GM18499 (cell line): ENCODE measurements around the gene LMAN1L.

Experiments used
- ATAC-seq: cut with Tn5 transposase; IDR thresholded peaks from one replicate; pipeline ENCODE4 v1.9.1; 2021; ENCODE audit warnings: moderate number of reproducible peaks; ENCODE audit not compliant: insufficient read depth, unreplicated experiment

Gene LMAN1L

DNA sequence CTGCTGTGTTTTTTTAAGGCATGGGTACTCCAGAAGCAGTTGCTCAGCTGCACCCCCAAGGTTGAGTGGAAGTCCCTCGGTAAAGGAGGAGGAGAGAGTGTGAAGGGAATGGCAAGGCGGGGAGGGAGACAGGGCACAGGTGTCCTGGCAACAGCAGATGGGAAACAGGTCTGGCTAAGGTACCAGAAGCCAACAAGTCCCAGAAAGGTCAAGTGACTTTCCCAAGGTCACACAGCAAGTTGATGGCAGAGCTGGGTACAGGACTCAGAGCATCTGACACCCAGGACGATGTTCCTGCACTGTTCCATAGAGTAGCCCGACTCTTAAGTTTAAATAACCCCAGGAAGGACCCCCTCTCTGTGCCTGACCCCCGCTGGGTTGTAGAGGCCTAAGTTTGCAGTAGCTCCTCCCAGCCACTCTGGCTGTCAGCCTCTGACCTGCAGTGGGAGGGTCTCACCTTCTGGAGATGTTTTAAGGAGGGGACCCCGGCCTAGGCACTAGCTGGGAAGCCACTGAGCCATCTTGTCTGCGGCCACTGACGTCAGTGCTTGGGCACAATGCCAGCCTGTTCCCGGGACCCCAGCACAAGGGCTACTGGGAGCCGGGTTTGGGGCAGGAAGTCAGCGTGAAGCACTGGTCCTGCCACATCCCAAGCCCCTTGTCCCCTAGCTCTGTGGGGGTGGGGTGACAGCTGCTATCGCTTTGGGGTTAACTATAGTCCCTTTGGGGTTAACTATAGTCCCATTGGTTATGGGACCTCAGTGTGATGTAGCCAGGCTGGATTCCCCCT lies 20.2 kb upstream of the LMAN1L start:
- ATAC-seq = no peak

DNA sequence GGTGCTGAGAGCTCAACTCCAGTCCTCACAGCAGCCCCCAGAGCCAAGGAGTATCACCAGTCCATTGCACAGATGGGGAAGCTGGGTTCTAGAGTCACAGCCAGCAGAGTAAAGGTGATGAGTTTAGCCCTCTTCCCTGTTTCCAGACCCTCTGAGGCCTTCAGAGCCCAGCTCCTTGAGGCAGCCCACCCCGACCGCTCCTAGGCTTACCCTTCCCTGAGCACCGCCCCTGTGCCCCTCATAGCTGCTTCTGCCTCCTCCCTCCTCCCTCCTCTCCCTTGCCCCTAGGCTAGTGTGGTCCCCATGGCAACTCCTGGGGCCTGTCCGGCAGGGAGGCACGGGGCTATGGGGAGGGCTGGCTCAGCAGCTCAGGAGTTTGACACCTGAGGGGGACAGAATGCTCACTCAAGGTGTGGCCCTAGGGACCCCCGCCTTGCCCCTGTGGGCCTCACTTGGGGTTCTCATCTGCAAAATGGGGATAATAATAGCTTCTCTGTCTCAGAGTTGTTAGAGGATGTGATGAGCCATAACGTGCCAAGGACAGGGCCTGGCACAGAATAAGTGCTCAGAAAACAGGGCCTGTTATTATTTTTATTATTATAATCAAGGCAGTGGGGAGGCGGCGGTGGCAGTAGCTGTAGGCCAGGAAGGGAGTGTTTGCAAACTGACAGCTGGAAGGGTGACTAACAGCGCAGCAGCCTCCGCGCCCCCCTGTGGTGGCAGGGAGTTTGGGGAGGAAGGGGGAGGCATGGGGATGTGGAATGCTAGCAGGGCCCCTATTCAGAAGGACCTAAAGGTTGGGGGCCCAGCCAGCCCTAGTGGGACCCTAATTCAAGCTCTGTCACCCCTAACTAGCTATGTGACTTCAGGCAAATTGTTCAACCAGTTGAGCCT lies 19.3 kb upstream of the LMAN1L start:
- ATAC-seq = no peak

DNA sequence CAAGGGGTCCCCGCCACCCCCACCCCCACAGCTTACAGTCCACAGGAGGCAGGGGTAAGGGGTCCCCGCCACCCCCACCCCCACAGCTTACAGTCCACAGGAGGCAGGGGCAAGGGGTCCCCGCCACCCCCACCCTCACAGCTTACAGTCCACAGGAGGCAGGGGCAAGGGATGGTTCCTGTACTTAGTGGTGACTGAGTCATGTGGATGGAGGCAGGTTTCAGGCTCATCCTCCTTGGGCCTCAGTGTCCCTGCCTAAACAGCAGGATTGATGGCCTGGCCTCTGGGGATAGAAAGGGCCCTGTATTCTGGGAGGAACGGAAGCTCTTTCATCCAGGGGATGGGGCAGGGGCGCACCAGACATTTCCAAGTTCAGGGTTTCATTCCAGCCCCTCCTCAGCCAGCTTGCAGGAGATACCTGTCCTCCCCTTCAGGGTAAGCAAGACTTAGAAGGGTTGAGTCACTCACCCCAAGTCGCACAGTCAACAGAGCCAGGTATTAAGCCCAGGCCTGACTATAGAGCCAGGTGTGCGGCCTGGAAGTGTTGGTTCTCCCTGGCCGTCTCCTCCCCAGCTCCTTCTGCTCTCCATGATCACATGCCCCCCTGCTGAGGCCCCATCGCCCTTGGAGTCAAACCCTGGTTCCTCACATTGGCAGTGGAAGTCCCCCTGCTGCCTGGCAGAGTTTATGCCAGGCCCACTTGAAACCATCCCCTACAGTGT lies 18.2 kb upstream of the LMAN1L start:
- no peak for ATAC-seq

DNA sequence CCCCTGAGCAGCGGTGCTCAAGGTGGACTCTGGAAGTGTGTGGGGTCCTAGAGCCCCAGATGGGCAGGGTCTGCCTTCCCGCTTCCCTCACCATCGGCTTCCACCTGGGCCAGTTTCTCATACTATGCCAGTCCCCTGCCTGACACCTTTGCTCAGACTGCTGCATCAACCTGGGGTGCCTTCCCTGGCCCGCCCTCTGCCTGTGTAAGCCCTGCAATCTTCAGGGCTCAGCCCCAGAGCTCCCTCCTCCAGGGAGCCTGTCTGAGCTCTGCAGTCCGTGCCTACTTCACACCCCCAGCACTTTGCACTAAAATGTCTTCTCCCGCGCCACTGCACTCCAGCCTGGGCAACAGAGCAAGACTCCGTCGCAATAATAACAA lies 17.7 kb upstream of the LMAN1L start:
- no peak for ATAC-seq

DNA sequence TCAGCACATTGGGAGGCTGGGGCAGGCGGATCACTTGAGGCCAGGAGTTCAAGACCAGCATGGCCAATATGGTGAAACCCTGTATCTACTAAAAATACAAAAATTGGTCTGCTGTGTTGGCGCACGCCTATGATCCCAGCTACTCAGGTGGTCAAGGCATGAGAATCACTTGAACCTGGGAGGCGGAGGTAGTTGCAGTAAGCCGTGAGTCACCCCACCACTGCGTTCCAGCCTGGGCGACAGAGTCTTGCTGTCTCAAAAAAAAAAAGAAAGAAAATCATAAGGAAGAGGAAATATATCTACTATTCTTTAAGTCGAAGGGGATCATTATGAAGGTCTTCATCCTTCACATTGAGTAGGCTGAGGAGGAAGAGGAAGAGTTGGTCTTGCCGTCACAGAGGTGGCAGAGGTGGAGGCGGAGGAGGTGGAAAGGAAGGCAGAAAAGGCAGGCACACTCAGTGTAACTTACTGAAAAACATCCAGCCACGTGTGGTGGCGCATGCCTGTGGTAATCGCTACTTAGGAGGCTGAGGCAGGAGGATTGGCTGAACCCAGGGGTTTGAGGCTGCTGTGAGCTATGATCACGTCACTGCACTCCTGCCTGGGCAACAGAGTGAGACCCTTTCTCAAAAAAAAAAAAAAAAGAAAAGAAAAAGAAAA lies 16.5 kb upstream of the LMAN1L start:
- ATAC-seq = no peak

DNA sequence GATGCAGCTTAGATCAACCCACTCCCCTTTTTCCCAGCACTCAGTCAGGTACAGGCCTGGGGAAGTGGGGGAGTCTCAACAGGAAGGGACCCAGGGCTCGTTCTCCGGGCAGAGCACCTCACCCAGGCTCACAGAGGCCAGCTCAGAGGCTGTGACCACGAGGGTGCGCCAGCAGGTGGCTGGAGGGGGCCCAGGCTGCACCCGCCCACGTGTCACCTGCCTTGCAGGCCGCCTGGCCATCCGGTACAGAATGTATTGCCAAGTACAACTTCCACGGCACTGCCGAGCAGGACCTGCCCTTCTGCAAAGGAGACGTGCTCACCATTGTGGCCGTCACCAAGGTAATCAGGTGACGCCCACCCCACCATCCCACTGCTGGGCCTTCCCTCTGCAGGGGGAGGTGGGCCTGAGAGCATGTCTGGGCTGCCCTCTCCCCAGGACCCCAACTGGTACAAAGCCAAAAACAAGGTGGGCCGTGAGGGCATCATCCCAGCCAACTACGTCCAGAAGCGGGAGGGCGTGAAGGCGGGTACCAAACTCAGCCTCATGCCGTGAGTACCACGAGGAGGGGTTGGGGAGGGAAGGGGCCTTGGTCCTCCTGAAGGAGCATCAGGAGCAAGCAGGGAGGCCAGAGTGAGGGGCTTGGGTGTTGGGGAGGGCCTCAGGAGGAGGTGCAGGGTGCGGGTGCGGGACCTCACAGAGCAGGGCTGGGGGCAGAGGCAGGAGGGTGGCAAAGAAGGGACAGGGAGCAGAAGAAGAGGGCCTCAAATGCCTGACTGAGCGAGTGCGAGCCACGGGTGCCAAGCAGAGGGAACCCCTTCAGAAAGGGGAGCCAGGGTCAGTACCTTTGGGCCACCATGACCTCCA lies 14.0 kb upstream of the LMAN1L start:
- ATAC-seq = no peak

DNA sequence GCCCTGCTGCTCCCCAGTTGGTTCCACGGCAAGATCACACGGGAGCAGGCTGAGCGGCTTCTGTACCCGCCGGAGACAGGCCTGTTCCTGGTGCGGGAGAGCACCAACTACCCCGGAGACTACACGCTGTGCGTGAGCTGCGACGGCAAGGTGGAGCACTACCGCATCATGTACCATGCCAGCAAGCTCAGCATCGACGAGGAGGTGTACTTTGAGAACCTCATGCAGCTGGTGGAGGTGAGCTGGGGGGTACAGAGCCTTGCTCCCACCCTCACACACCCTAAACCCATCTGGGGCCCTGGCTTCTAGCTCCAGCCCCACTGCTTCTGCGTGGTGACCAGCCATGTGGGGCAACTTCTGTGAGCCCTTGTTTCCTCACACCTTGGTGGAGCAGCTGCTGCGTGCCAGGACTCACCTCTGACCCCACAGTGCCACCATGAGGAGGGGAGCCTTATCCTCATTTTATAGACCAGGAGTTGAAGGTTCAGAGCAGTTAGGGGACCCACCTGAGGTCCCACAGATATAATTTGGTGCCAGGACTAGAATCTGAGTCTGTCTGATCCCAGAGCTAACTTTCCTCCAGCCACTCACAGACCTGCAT lies 13.3 kb upstream of the LMAN1L start:
- ATAC-seq = no peak

DNA sequence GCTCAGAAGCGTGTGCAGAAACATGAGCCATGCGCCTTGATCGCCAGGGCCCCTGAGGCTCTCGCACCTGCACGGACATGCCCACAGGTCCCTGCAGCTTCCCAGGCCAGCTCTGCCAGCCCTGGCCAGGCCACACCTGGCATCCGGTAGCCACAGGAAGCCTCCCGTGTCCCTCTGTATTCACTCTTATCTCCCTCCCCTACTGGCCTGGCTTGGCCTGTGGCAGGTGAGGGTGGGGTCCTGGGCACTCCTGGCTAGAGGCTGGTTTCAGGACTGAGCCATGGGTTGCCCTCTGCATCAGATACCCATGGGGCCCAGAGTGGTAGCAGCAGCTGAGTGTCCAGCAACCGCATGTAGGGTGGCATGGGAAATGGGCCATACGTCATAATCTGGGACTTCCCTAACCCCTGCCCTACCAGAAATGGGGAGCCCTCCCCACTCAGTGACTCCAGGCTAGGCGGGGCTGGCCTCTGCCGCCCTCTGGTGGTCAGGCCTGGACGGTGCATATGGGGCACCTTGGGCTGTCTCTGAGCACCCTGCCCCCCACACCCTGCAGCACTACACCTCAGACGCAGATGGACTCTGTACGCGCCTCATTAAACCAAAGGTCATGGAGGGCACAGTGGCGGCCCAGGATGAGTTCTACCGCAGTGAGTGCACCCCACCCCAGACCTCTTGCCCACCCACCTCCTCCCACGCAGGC lies 12.6 kb upstream of the LMAN1L start:
- peak; percentile 45 for ATAC-seq

DNA sequence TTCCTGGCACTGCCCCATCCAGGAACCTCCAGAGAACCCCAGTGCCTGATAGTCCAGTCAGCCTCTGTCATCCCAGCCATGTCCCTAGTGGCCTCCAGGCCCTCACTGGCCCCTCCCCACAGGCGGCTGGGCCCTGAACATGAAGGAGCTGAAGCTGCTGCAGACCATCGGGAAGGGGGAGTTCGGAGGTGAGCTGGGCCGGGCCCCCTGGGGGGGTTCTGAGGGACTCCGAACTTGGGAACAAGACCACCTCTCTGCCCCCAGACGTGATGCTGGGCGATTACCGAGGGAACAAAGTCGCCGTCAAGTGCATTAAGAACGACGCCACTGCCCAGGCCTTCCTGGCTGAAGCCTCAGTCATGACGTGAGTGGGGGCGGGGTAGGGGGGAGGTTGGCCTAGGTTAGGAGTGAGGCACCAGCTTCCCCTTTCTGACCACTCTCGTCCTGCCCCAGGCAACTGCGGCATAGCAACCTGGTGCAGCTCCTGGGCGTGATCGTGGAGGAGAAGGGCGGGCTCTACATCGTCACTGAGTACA lies 12.0 kb upstream of the LMAN1L start:
- ATAC-seq = no peak

DNA sequence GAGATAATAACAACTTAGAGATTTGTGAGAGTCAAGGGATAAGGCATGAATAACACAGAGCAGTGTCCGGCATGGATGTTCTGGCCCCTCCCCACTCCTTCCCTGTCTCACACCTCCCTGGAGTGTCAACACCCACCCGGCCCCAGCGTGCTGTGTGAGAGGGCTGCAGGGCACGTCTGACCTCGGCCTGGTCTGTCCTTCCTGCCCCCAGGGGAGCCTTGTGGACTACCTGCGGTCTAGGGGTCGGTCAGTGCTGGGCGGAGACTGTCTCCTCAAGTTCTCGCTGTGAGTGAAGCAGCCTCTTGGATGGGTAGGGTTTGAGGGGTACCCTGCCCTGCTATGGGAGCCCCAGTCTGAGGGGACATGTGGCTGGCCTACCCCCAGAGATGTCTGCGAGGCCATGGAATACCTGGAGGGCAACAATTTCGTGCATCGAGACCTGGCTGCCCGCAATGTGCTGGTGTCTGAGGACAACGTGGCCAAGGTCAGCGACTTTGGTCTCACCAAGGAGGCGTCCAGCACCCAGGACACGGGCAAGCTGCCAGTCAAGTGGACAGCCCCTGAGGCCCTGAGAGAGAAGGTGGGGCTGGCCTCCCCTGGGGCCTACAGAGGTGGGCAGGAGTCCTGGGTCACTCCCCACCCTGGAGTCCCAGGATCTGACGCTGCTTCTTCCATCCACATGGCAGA lies 11.2 kb upstream of the LMAN1L start:
- ATAC-seq = no peak

DNA sequence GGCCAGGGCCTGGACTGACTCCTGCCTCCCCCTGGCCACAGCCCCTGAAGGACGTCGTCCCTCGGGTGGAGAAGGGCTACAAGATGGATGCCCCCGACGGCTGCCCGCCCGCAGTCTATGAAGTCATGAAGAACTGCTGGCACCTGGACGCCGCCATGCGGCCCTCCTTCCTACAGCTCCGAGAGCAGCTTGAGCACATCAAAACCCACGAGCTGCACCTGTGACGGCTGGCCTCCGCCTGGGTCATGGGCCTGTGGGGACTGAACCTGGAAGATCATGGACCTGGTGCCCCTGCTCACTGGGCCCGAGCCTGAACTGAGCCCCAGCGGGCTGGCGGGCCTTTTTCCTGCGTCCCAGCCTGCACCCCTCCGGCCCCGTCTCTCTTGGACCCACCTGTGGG lies 10.3 kb upstream of the LMAN1L start:
- ATAC-seq = no peak

DNA sequence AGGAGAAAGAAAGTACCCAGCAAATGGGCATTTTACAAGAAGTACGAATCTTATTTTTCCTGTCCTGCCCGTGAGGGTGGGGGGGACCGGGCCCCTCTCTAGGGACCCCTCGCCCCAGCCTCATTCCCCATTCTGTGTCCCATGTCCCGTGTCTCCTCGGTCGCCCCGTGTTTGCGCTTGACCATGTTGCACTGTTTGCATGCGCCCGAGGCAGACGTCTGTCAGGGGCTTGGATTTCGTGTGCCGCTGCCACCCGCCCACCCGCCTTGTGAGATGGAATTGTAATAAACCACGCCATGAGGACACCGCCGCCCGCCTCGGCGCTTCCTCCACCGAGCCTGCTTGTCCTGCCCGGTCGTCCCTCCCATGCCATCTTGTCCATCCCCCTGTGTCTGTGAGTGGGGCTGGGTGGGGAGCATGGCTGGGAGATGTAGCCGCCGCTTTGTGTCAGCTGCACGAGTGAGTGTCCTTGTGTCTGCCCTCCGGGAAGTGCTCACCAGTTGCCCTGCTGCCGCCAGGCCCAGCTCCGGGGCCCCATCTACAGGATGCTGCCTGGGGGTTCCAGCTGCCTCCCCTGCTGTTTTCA lies 9.7 kb upstream of the LMAN1L start:
- ATAC-seq = no peak

DNA sequence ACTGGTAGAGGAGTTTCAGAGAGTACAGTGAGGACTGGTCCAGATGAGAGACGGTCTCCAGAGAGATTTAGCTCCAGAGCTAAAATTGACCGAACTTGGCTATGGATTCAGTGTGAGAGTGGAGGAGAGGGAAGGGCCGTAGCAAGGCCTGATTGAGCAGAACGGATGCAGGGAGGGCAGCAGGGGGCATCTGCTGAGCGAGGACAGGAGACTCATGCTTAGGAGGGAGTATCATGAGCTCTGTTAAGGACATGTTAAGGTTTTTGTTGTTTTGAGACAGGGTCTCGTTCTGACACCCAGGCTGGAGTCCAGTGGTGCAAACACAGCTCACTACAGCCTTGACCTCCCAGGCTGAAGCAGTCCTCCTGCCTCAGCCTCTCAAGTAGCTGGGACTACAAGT lies 7.7 kb upstream of the LMAN1L start:
- ATAC-seq = no peak

DNA sequence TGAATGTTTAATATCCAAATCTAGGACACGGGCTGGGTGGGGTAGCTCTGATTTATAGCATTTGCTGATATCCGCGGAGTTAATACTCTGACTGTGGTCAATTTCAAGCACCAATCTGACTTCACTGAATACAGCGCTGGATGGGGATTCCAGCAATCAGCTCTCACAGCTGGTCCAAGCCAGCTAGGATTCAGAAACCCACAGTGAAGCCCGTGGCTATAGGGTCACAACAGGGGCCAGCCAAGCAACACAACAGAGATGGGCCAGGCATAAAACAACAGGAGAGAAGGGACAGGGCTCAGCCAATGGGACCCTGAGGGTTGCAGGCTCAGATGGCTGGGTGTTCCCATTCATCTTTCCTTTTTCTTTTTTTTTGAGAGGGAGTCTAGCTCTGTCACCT lies 5.4 kb upstream of the LMAN1L start:
- ATAC-seq = no peak

DNA sequence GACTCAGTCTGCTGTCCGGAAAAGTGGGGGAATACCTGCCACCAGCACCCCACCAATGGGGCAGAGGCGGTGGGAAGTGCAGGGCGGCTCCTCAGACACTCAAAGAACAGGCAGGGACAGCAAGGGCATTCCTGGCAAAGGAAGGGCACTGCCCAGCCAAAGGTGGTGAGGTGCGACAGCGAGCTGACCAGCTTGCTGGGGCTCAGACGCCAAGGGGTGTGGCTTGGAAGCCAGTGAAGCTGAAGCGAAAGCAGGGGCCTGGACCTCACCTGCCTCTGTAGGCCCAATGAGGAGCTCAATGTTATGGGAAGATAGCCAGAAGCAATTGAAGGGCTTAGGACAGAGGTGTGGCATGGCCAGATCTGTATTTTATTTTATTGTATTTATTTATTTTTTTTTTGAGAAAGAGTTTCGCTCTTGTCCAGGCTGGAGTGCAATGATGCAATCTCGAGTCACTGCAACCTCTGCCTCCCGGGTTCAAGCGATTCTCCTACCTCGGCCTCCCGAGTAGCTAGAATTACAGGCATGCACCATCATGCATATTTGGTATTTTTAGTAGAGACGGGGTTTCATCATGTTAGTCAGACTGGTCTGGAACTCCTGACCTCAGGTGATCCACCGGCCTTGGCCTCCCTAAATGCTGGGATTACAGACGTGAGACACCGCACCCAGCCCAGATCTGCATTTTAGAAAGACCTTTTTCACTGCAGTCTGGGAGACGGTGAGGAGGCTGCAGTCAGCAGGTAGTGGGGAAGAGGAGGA lies 4.4 kb upstream of the LMAN1L start:
- no peak for ATAC-seq

DNA sequence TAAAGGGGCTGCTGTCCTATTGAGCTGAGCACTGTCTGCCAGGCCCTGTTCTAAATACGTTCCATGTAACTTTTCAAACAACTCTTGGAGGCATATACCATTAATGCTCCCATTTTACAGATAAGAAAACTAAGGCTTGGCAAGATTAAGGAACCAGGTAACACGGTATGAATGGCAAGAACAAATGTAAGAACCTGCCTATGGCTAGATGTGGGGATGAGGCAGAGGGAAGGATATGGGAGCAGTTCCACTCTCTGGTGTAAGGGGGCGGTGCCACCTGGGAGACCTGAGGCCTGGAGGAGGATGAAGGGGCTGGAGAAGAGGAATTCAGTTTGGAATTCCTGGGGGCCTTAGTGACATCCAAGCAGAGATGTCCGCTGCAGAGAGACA lies 3.8 kb upstream of the LMAN1L start:
- ATAC-seq = no peak

DNA sequence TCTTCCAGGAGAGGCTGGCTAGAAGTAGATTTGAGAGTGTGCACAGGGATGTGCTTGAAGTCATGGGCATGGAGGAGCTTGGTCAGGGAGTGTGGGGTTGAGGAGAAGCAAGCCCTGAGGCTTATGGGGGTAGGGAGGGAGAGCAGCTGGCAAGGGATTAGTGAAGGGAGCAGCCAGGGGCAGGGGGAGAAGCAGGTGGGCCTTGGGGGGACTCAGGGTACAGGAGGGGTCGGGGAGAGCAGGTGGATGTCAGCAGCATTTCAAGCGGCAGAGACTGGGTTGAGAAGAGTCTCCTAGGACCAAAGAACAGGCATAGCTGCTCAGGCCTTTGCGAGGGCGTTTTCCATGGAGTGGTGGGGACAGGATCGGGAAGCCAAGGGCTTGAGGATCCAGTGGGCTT lies 3.4 kb upstream of the LMAN1L start:
- no peak for ATAC-seq
